GM23338 (cell line): ENCODE results near the gene LARGE1. TPM values are rescaled to one million over a fixed set of nuclear protein-coding genes. Genes with fewer than 3 reads are reported as not detected.

Source experiments
- ATAC-seq: fragments of 200-7000 bp; cut with Tn5 transposase; 3 replicates; pipeline ENCODE4 v1.9.1; 2020
- DNase-seq: peaks from one replicate; pipeline ENCODE4 v3.0.0-alpha.2; 2015; ENCODE audit warnings: low spot score
- H2AFZ ChIP-seq: fragments of 200-600 bp; sonication (generic); 2 replicates; pipeline ENCODE4 v1.8.0; 2016; ENCODE audit warnings: antibody characterized with exemption, mild to moderate bottlenecking, moderate library complexity
- H3F3A ChIP-seq: fragments of 200-600 bp; sonication (generic); replicated peaks from 2 replicates; pipeline ENCODE4 v1.8.0; 2017; ENCODE audit warnings: antibody characterized with exemption, mixed run types, low read depth
- H3K27ac ChIP-seq: fragments of 200-600 bp; sonication (generic); 2 replicates; pipeline ENCODE4 v1.6.1; 2016; ENCODE audit warnings: low read depth
- H3K27me3 ChIP-seq: fragments of 200-600 bp; sonication (generic); 2 replicates; pipeline ENCODE4 v1.8.0; 2016; ENCODE audit warnings: mild to moderate bottlenecking, mixed run types, moderate library complexity; ENCODE audit not compliant: insufficient read depth
- H3K36me3 ChIP-seq: fragments of 200-600 bp; sonication (generic); 2 replicates; pipeline ENCODE4 v1.8.0; 2016; ENCODE audit warnings: mild to moderate bottlenecking; ENCODE audit not compliant: insufficient read depth
- H3K4me1 ChIP-seq: fragments of 200-600 bp; sonication (generic); 2 replicates; pipeline ENCODE4 v1.8.0; 2016; ENCODE audit warnings: mild to moderate bottlenecking, moderate library complexity; ENCODE audit not compliant: insufficient read depth
- H3K4me2 ChIP-seq: fragments of 200-600 bp; sonication (generic); 2 replicates; pipeline ENCODE4 v1.7.1; 2017; ENCODE audit warnings: mixed run types
- H3K4me3 ChIP-seq: fragments of 200-600 bp; sonication (generic); 2 replicates; pipeline ENCODE4 v1.6.1; 2016; ENCODE audit warnings: mixed run types
- H3K79me2 ChIP-seq: fragments of 200-600 bp; sonication (generic); replicated peaks from 2 replicates; pipeline ENCODE4 v1.8.0; 2017; ENCODE audit warnings: mild to moderate bottlenecking; ENCODE audit not compliant: insufficient read depth
- H3K9me2 ChIP-seq: fragments of 200-600 bp; sonication (generic); 2 replicates; pipeline ENCODE4 v1.8.0; 2017; ENCODE audit not compliant: insufficient read depth
- H4K20me1 ChIP-seq: fragments of 200-600 bp; sonication (generic); replicated peaks from 2 replicates; pipeline ENCODE4 v1.8.0; 2017; ENCODE audit warnings: mild to moderate bottlenecking; ENCODE audit not compliant: insufficient read depth
- H3K27ac Mint-ChIP-seq: 2 replicates; pipeline ENCODE4 v1.8.0; 2020; ENCODE audit warnings: inconsistent platforms, mild to moderate bottlenecking, moderate library complexity, mixed read lengths
- H3K27me3 Mint-ChIP-seq: 3 replicates; pipeline ENCODE4 v1.8.0; 2022; ENCODE audit warnings: low read depth, mild to moderate bottlenecking, moderate library complexity, mixed read lengths, inconsistent platforms; ENCODE audit not compliant: insufficient read depth, poor library complexity
- H3K36me3 Mint-ChIP-seq: 3 replicates; pipeline ENCODE4 v1.8.0; 2021; ENCODE audit warnings: low read depth, mild to moderate bottlenecking, inconsistent platforms, moderate library complexity, mixed read lengths
- H3K4me1 Mint-ChIP-seq: 3 replicates; pipeline ENCODE4 v1.8.0; 2020; ENCODE audit warnings: mild to moderate bottlenecking, inconsistent platforms, mixed read lengths
- H3K4me3 Mint-ChIP-seq: 3 replicates; pipeline ENCODE4 v1.8.0; 2021; ENCODE audit warnings: moderate library complexity, mild to moderate bottlenecking, inconsistent platforms, mixed read lengths
- H3K9me3 Mint-ChIP-seq: 3 replicates; pipeline ENCODE4 v1.8.0; 2020; ENCODE audit warnings: moderate library complexity, mild to moderate bottlenecking, inconsistent platforms, mixed read lengths
- CREB1 ChIP-seq: fragments of 250-450 bp; sonication (Bioruptor Pico); IDR thresholded peaks from 2 replicates; pipeline ENCODE4 v1.5.0; 2020; ENCODE audit warnings: low read depth, mild to moderate bottlenecking, moderate library complexity
- EZH2phosphoT487 ChIP-seq: fragments of 200-600 bp; sonication (generic); IDR thresholded peaks from one replicate; pipeline ENCODE4 v1.8.1; 2018; ENCODE audit warnings: antibody characterized with exemption; ENCODE audit not compliant: unreplicated experiment
- ZNF114 ChIP-seq: fragments of 250-450 bp; sonication (Bioruptor Pico); IDR thresholded peaks from 2 replicates; pipeline ENCODE4 v1.5.0; 2020; ENCODE audit warnings: mild to moderate bottlenecking, moderate library complexity
- ZNF331 ChIP-seq: fragments of 250-450 bp; sonication (Bioruptor Pico); IDR thresholded peaks from 2 replicates; pipeline ENCODE4 v1.5.0; 2020; ENCODE audit warnings: low read depth, mild to moderate bottlenecking, moderate library complexity
- ZNF462 ChIP-seq: fragments of 250-450 bp; sonication (Bioruptor Pico); IDR thresholded peaks from 2 replicates; pipeline ENCODE4 v1.5.0; 2020; ENCODE audit warnings: mild to moderate bottlenecking, moderate library complexity
- polyA plus RNA-seq: library from polyadenylated mRNA; unstranded; fragments of >200 nt; fragmentation: Nextera tagmentation; extraction: Ambion mirVana; gene quantifications from 2 replicates; pipeline ENCODE4 v1.2.1, GENCODE V29; 2016
- total RNA-seq: library from RNA; depleted of rRNA; stranded (reverse); fragments of >200 nt; shearing (Covaris generic); gene quantifications from 2 replicates; pipeline ENCODE4 v1.2.3, GENCODE V29; 2014

Gene LARGE1
- total and polyA plus RNA-seq, 2 experiments from 2014 or later, result 12.8 to 75.6 TPM

GRCh38 chr22:33723915-33724314 lies 196.4 kb downstream of the LARGE1 start:
- no peak for TF ChIP-seq ZNF462
- TF ChIP-seq ZNF114 (CRISPR knock-in tag), result no peak
- TF ChIP-seq ZNF331 (CRISPR knock-in tag), result no peak
- no peak for TF ChIP-seq CREB1 (CRISPR knock-in tag)
- no peak for TF ChIP-seq EZH2phosphoT487
- peaks cover 6% of the 10 kb centered on the region for H3K27me3 Mint-ChIP-seq
- no peak overlapping the region; the same call in 2 of the 3 replicates for H3K4me3 Mint-ChIP-seq
- Histone ChIP-seq H3K27ac (no peak overlapping the region), H3K79me2 (peaks cover 90% of the 10 kb centered on the region), H3K4me2 (no peak overlapping the region), H2AFZ (no peak overlapping the region), H4K20me1 (peaks cover 61% of the 10 kb centered on the region), H3K27me3 (no peaks in the 10 kb centered on the region), H3K36me3 (no peaks in the 10 kb centered on the region; the same call in 1 of the 2 replicates), H3K4me3 (no peak overlapping the region), H3F3A (no peaks in the 10 kb centered on the region), H3K9me2 (peaks cover 5% of the 10 kb centered on the region; the same call in 1 of the 2 replicates), H3K4me1 (peaks cover 22% of the 10 kb centered on the region)
- DNase-seq (no peak), ATAC-seq (no peak)
- H3K36me3 Mint-ChIP-seq, result peaks cover 40% of the 10 kb centered on the region
- H3K9me3 Mint-ChIP-seq, result peaks cover 11% of the 10 kb centered on the region; the same call in 2 of the 3 replicates
- no peak overlapping the region; the same call in 1 of the 2 replicates for H3K27ac Mint-ChIP-seq
- H3K4me1 Mint-ChIP-seq, result peaks cover 54% of the 10 kb centered on the region

GRCh38 chr22:33722816-33723215 lies 197.5 kb downstream of the LARGE1 start:
- Histone ChIP-seq H3K27me3 (no peaks in the 10 kb centered on the region), H3K27ac (peak overlapping the region; percentile 55; the same call in 1 of the 2 replicates), H2AFZ (no peak overlapping the region), H3K4me1 (peaks cover 22% of the 10 kb centered on the region), H3K79me2 (peaks cover 90% of the 10 kb centered on the region), H4K20me1 (peaks cover 53% of the 10 kb centered on the region), H3K36me3 (no peaks in the 10 kb centered on the region; the same call in 1 of the 2 replicates), H3K9me2 (peaks cover 5% of the 10 kb centered on the region; the same call in 1 of the 2 replicates), H3F3A (no peaks in the 10 kb centered on the region), H3K4me3 (no peak overlapping the region), H3K4me2 (no peak overlapping the region)
- Mint-ChIP-seq H3K9me3 (peaks cover 11% of the 10 kb centered on the region; the same call in 2 of the 3 replicates), H3K27me3 (peaks cover 7% of the 10 kb centered on the region), H3K36me3 (peaks cover 47% of the 10 kb centered on the region), H3K27ac (peak overlapping the region; percentile 48; the same call in 1 of the 2 replicates), H3K4me1 (peaks cover 46% of the 10 kb centered on the region), H3K4me3 (no peak overlapping the region)
- ATAC-seq (no peak), DNase-seq (no peak)
- TF ChIP-seq ZNF331 (CRISPR knock-in tag) (no peak), EZH2phosphoT487 (no peak)
